GM12878 (cell line): ENCODE measurements around the gene MCF2L2. TPM values are rescaled to one million over a fixed set of nuclear protein-coding genes. Genes with fewer than 3 reads are reported as not detected.

Experiments
- ATAC-seq: fragments of 200-7000 bp; cut with Tn5 transposase; 3 replicates; pipeline ENCODE4 v1.9.1; 2020; ENCODE audit warnings: mild to moderate bottlenecking, moderate library complexity
- BruUV-seq: library from RNA; stranded (reverse); fragments of 400-500 nt; replicated peaks from 2 replicates; lab custom pipeline; 2021; lab: Mats Ljungman, UMichigan
- CTCF ChIA-PET: fragments of 300-600 bp; sonication (Branson Sonifier 250); formaldehyde crosslinking; extraction: SDS; loops from one replicate; lab custom pipeline; 2021; ENCODE audit warnings: inconsistent platforms; lab: Yijun Ruan, JAX
- POLR2A ChIA-PET: fragments of 350-600 bp; formaldehyde crosslinking; extraction: SDS; loops from one replicate; lab custom pipeline; 2021; ENCODE audit warnings: inconsistent platforms; lab: Charles Lee
- RAD21 ChIA-PET: fragments of 300-600 bp; sonication (Branson Sonifier 250); formaldehyde crosslinking; loops from one replicate; lab custom pipeline; 2023; ENCODE audit warnings: antibody characterized with exemption; ENCODE audit not compliant: unreplicated experiment; lab: Charles Lee
- SMC1A ChIA-PET: fragments of 300-600 bp; sonication (Branson Sonifier 250); formaldehyde crosslinking; loops from one replicate; lab custom pipeline; 2023; ENCODE audit not compliant: unreplicated experiment, uncharacterized antibody; lab: Charles Lee
- DNase-seq: peaks from one replicate; pipeline ENCODE4 v3.0.0-alpha.2; 2011; ENCODE audit warnings: low read depth, low spot score
- FAIRE-seq: peaks from 3 replicates; lab custom pipeline; 2011; peaks lifted over from hg19 to GRCh38; lab: Jason Lieb, UNC
- H2AFZ ChIP-seq: 2 replicates; pipeline ENCODE4 v1.6.0; 2011; ENCODE audit warnings: low read depth, low read length, control low read depth; ENCODE audit not compliant: control insufficient read depth
- H3K27ac ChIP-seq: 2 replicates; pipeline ENCODE4 v1.5.1; 2011; ENCODE audit warnings: control low read depth; ENCODE audit not compliant: control insufficient read depth, insufficient read depth
- H3K27me3 ChIP-seq, 2 experiments: replicated peaks in 1 of 2; 2 replicates each; pipeline versions ENCODE4 v1.6.0 to v1.6.1; 2011; ENCODE audit warnings: low read length in 1 of 2; ENCODE audit not compliant: control insufficient read depth in 2 of 2, insufficient read depth in 2 of 2
- H3K36me3 ChIP-seq, 2 experiments: 2 replicates each; pipeline ENCODE4 v1.5.1; 2011; ENCODE audit warnings: low read length in 1 of 2; ENCODE audit not compliant: control insufficient read depth in 2 of 2, insufficient read depth in 2 of 2
- H3K4me1 ChIP-seq: 2 replicates; pipeline ENCODE4 v1.6.1; 2011; ENCODE audit warnings: mild to moderate bottlenecking, low read length, moderate library complexity, mixed read lengths; ENCODE audit not compliant: control insufficient read depth, insufficient read depth
- H3K4me2 ChIP-seq: 2 replicates; pipeline ENCODE4 v1.6.0; 2011; ENCODE audit warnings: control low read depth; ENCODE audit not compliant: control insufficient read depth, insufficient read depth
- H3K4me3 ChIP-seq: fragments of 200-600 bp; sonication (generic); 2 replicates; pipeline ENCODE4 v1.5.1; 2016
- H3K79me2 ChIP-seq: 2 replicates; pipeline ENCODE4 v1.6.0; 2011; ENCODE audit warnings: low read length; ENCODE audit not compliant: control insufficient read depth, insufficient read depth
- H3K9ac ChIP-seq: 2 replicates; pipeline ENCODE4 v1.8.0; 2011; ENCODE audit warnings: low read length, control low read depth, mixed read lengths; ENCODE audit not compliant: control insufficient read depth, insufficient read depth
- H3K9me3 ChIP-seq: replicated peaks from 3 replicates; pipeline ENCODE4 v1.5.1; 2011; ENCODE audit warnings: mild to moderate bottlenecking, low read length; ENCODE audit not compliant: control insufficient read depth, insufficient read depth
- H4K20me1 ChIP-seq: 2 replicates; pipeline ENCODE4 v1.6.0; 2011; ENCODE audit not compliant: control insufficient read depth, insufficient read depth
- ATF2 ChIP-seq: IDR thresholded peaks from 2 replicates; pipeline ENCODE4 v1.6.1; 2012; ENCODE audit warnings: low read length, inconsistent platforms
- ATF7 ChIP-seq: fragments of 450-650 bp; IDR thresholded peaks from 2 replicates; pipeline ENCODE4 v1.6.1; 2016; ENCODE audit warnings: low read depth, mild to moderate bottlenecking
- BMI1 ChIP-seq: fragments of 450-650 bp; IDR thresholded peaks from 2 replicates; pipeline ENCODE4 v1.6.1; 2016; ENCODE audit warnings: mild to moderate bottlenecking, moderate library complexity, borderline replicate concordance
- CHD2 ChIP-seq: IDR thresholded peaks from 2 replicates; pipeline ENCODE4 v1.6.1; 2011; ENCODE audit warnings: low read depth, low read length, improper control_type of control experiment, borderline replicate concordance
- CREB1 ChIP-seq: IDR thresholded peaks from 2 replicates; pipeline ENCODE4 v1.6.1; 2012; ENCODE audit warnings: low read depth, mild to moderate bottlenecking, inconsistent platforms
- E2F8 ChIP-seq: fragments of 450-650 bp; IDR thresholded peaks from 2 replicates; pipeline ENCODE4 v1.6.1; 2018; ENCODE audit warnings: mild to moderate bottlenecking, low read depth, moderate library complexity; ENCODE audit not compliant: partially characterized antibody
- HCFC1 ChIP-seq: fragments of 150-350 bp; IDR thresholded peaks from 2 replicates; pipeline ENCODE4 v1.6.1; 2014; ENCODE audit warnings: low read length
- NR2C1 ChIP-seq: fragments of 450-650 bp; IDR thresholded peaks from 2 replicates; pipeline ENCODE4 v1.6.1; 2017; ENCODE audit warnings: antibody characterized with exemption, mild to moderate bottlenecking, moderate library complexity
- PML ChIP-seq: IDR thresholded peaks from 2 replicates; pipeline ENCODE4 v1.6.1; 2012; ENCODE audit warnings: low read length, inconsistent platforms
- POLR2A ChIP-seq: IDR thresholded peaks from 2 replicates; pipeline ENCODE4 v1.6.1; 2011; ENCODE audit warnings: low read depth, mild to moderate bottlenecking, low read length
- POLR2AphosphoS5 ChIP-seq: IDR thresholded peaks from 2 replicates; pipeline ENCODE4 v1.6.1; 2011; ENCODE audit warnings: mild to moderate bottlenecking, low read length, inconsistent platforms
- RB1 ChIP-seq: fragments of 450-650 bp; formaldehyde crosslinking; IDR thresholded peaks from 2 replicates; pipeline ENCODE4 v1.6.1; 2017; ENCODE audit warnings: mild to moderate bottlenecking, borderline replicate concordance
- SMAD5 ChIP-seq: IDR thresholded peaks from 2 replicates; pipeline ENCODE4 v1.6.1; 2016; ENCODE audit warnings: antibody characterized with exemption, low read depth
- TAF1 ChIP-seq: IDR thresholded peaks from 2 replicates; pipeline ENCODE4 v1.6.1; 2011; ENCODE audit warnings: mild to moderate bottlenecking, low read depth, low read length, borderline replicate concordance
- TCF7 ChIP-seq: IDR thresholded peaks from 2 replicates; pipeline ENCODE4 v1.6.1; 2014; ENCODE audit warnings: antibody characterized with exemption, borderline replicate concordance
- WGBS: methylation state at CpG from one replicate; pipeline ENCODE4 v1.1.6; 2016; ENCODE audit warnings: low lambda C conversion rate; ENCODE audit not compliant: insufficient replicate concordance, insufficient coverage; ENCODE audit errors: missing lambda C conversion rate; 5-methylcytosine and 5-hydroxymethylcytosine counted together
- in situ Hi-C: fragments of 300-500 bp; cut with MboI; formaldehyde crosslinking; loops from 9 replicates; pipeline ENCODE4 v1.14.3; 2018; ENCODE audit warnings: mixed read lengths
- intact Hi-C: fragments of 100-400 bp; cut with micrococcal nuclease; formaldehyde crosslinking; loops from one replicate; pipeline ENCODE4 v1.14.2; 2022; ENCODE audit not compliant: unreplicated experiment
- polyA plus RNA-seq, 11 experiments: library from polyadenylated mRNA; depleted of rRNA in 4 of 11; unstranded in 6 of 11; stranded (reverse) in 5 of 11; fragments of >200 nt; fragmentation: Nextera tagmentation in 4 of 11; fragmentation: Illumina TruSeq in 1 of 11; extraction: Ambion mirVana in 4 of 11; extraction: Trizol in 1 of 11; gene quantifications; 1 replicate in 1 of 11; 2 replicates in 10 of 11; pipeline versions ENCODE4 v1.2.1 to v1.2.3, GENCODE V29; 2011 to 2016; ENCODE audit warnings: inconsistent platforms in 2 of 11, missing spikeins in 2 of 11, low read depth in 1 of 11
- total RNA-seq, 4 experiments: library from RNA; depleted of rRNA in 3 of 4; stranded (reverse); fragments of >200 nt in 3 of 4; fragmentation: Illumina TruSeq in 1 of 4; extraction: Trizol in 1 of 4; gene quantifications; 2 replicates each; pipeline versions ENCODE4 v1.2.1 to v1.2.3, GENCODE V29; 2013 to 2021
- TF ChIP-seq, protein P1 (sequence below): fragments of 450-650 bp; IDR thresholded peaks from 2 replicates; pipeline ENCODE4 v1.6.1; 2016; ENCODE audit warnings: mild to moderate bottlenecking
- TF ChIP-seq, protein P2 (sequence below): IDR thresholded peaks from 2 replicates; pipeline ENCODE4 v1.6.1; 2011; ENCODE audit warnings: borderline replicate concordance, low read depth, mild to moderate bottlenecking, moderate library complexity, low read length; ENCODE audit not compliant: insufficient read depth, poor library complexity, severe bottlenecking

MCF2L2 gene
- total and polyA plus RNA-seq, 10 of the 15 experiments (the other 5 are each of a cell fraction or from before 2014, with no cell fraction given): 0.37 to 2.8 (median 1.4) TPM

- no peaks in the 10 kb centered on the region for H3K79me2 ChIP-seq
- DNase-seq: peak; percentile 43
- H3K4me1 ChIP-seq: no peaks in the 10 kb centered on the region
- 3% methylated on average over 52 of the region's 54 CpGs for WGBS
- H3K36me3 ChIP-seq: no peaks in the 10 kb centered on the region
- peak overlapping the region; percentile 50 for H3K9ac ChIP-seq
- H3K27me3 ChIP-seq: peaks cover 0 to 5% of the 10 kb centered on the region in 2 experiments; a peak in 2 of 4 replicates
- ChIA-PET SMC1A (interaction anchor here (1.0 to 1.8 kb wide), 6 partner anchors 11 to 223 kb away, joined by 3 to 5 read pairs (median 3); no protein-coding TSS in a partner anchor), POLR2A (interaction anchor here (0.6 to 1.1 kb wide), 3 partner anchors 9 to 164 kb away, joined by 3 to 5 read pairs (median 4); partner anchors contain the start of gene MCF2L2), CTCF (interaction anchor here (0.8 to 1.6 kb wide), 7 partner anchors 21 to 437 kb away, joined by 3 to 6 read pairs (median 3); partner anchors contain the start of genes PARL and YEATS2), RAD21 (interaction anchor here (0.7 to 1.9 kb wide), 2 partner anchors 10 to 320 kb away, joined by 3 to 6 read pairs; no protein-coding TSS in a partner anchor)
- FAIRE-seq: peak; percentile 44
- in situ Hi-C loops (no loop called here), intact Hi-C loops (no loop called here)
- H3K4me2 ChIP-seq: peak overlapping the region; percentile 78
- H3K4me3 ChIP-seq: peak overlapping the region; percentile 62
- H4K20me1 ChIP-seq: no peaks in the 10 kb centered on the region
- peak; percentile 97 for ATAC-seq
- no peak overlapping the region for H3K27ac ChIP-seq
- peaks cover 10% of the 10 kb centered on the region for H3K9me3 ChIP-seq
- H2AFZ ChIP-seq: peak overlapping the region; percentile 88
- BruUV-seq: no TSS peak
- TF ChIP-seq CHD2 (no peak), TAF1 (peak; percentile 61), TCF7 (no peak), BMI1 (no peak), ATF7 (peak; percentile 35; the same call in 1 of the 2 replicates), RB1 (peak; percentile 31; the same call in 1 of the 2 replicates), PML (peak; percentile 36; the same call in 1 of the 2 replicates), POLR2AphosphoS5 (peak; percentile 83), SMAD5 (peak; percentile 58; the same call in 1 of the 2 replicates), E2F8 (peak; percentile 0), CREB1 (peak; percentile 45; the same call in 1 of the 2 replicates), ATF2 (no peak), HCFC1 (peak; percentile 52), POLR2A (peak; percentile 92), NR2C1 (no peak)
- TF ChIP-seq, protein P1, sequence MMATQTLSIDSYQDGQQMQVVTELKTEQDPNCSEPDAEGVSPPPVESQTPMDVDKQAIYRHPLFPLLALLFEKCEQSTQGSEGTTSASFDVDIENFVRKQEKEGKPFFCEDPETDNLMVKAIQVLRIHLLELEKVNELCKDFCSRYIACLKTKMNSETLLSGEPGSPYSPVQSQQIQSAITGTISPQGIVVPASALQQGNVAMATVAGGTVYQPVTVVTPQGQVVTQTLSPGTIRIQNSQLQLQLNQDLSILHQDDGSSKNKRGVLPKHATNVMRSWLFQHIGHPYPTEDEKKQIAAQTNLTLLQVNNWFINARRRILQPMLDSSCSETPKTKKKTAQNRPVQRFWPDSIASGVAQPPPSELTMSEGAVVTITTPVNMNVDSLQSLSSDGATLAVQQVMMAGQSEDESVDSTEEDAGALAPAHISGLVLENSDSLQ: peak; percentile 61
- TF ChIP-seq, protein P2, sequence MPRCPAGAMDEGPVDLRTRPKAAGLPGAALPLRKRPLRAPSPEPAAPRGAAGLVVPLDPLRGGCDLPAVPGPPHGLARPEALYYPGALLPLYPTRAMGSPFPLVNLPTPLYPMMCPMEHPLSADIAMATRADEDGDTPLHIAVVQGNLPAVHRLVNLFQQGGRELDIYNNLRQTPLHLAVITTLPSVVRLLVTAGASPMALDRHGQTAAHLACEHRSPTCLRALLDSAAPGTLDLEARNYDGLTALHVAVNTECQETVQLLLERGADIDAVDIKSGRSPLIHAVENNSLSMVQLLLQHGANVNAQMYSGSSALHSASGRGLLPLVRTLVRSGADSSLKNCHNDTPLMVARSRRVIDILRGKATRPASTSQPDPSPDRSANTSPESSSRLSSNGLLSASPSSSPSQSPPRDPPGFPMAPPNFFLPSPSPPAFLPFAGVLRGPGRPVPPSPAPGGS: peak; percentile 34
Measured at GRCh38 chr3:183447206-183448001, 19.0 kb upstream of the MCF2L2 start.
